Nucleus accumbens (tissue), 56 donors: Measurements from ENCODE around the gene CHRDL1.
"Not testable (repeated sequence)": the region's sequence is repeated elsewhere in the genome, so short reads cannot be mapped to it uniquely, and the experiment has no call there.

Source experiments
- DNase-seq, 56 donors: peaks; one replicate each; lab custom pipeline; 2025; lab: John Stamatoyannopoulos, UW

Gene CHRDL1

DNA sequence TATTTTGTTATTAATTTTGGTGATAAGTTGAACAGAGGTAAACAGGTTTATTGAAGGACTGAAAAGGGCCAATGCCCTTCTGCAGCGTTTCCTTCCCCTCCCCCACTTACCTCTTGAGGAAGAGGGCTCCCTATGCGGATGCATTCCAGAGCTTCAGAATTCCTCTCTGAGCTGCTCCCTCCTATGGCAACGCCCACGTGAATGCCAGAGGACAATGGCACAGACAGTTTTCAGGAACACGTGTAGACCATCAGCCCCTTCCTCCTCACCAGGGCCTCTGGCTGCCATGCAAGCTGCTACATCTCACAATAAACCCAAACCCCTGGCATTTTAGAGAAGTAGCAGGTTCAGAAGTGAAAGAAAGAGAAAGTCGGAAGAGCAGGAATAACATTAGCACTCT is 127.9 kb downstream of the CHRDL1 start:
- DNase-seq: no peak

DNA sequence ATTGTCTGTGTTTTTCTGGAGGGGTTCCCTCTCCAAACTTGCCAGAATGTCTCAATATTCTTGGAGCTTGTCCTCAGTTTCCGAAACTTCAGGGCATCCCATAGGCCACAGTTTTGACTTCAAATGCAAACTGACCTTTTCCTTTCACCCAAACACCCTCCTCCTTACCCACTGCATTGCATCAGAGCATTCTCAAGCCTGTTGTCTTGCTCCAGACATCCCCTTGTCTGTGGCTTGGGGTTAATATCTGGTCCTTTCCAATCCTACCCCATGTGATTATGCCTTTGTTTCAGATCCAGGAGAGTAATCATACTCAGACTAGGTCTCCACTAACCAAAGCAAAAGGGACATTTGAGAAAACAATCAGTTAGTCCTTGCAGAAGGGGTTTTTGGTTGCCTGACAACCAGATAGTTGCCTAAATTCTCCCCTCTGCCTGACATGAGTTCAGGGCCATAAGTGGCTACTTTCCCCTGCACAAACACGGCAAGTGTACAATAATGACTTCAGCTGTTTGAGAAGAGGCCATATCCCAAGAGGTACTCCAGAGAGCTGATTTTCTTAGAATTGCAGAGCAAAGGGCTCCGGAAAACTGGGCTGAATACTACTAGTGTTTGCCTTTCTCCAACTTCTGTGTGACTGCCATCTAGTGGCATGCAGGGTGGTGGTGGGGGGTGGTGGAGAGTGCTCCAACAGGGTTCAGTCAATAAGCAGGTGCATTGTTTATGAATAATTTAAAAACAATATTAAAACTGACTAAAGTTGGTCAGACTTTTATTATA is 130.2 kb downstream of the CHRDL1 start:
- DNase-seq: peak in 19 of 56 donors; percentile 0 to 32 (median 0)

- DNase-seq: no peak
These were observed 138.5 kb downstream of the CHRDL1 start for GRCh38 chrX:110657073-110657472.

GRCh38 chrX:110654280-110654679 is 141.3 kb downstream of the CHRDL1 start:
- not testable (repeated sequence) for DNase-seq

- DNase-seq: no peak
These were observed 149.2 kb downstream of the CHRDL1 start for GRCh38 chrX:110646386-110646785.
